GM21367 (cell line): ENCODE data around the gene SLC39A6.
A peak's percentile ranks its signal among the peaks of the same experiment; 100 is the strongest.
"Not testable (repeated sequence)": the region's sequence is repeated elsewhere in the genome, so short reads cannot be mapped to it uniquely, and the experiment has no call there.

Source experiments
- ATAC-seq: cut with Tn5 transposase; IDR thresholded peaks from one replicate; pipeline ENCODE4 v1.9.1; 2021; ENCODE audit not compliant: unreplicated experiment

SLC39A6 gene, protein sequence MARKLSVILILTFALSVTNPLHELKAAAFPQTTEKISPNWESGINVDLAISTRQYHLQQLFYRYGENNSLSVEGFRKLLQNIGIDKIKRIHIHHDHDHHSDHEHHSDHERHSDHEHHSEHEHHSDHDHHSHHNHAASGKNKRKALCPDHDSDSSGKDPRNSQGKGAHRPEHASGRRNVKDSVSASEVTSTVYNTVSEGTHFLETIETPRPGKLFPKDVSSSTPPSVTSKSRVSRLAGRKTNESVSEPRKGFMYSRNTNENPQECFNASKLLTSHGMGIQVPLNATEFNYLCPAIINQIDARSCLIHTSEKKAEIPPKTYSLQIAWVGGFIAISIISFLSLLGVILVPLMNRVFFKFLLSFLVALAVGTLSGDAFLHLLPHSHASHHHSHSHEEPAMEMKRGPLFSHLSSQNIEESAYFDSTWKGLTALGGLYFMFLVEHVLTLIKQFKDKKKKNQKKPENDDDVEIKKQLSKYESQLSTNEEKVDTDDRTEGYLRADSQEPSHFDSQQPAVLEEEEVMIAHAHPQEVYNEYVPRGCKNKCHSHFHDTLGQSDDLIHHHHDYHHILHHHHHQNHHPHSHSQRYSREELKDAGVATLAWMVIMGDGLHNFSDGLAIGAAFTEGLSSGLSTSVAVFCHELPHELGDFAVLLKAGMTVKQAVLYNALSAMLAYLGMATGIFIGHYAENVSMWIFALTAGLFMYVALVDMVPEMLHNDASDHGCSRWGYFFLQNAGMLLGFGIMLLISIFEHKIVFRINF

DNA sequence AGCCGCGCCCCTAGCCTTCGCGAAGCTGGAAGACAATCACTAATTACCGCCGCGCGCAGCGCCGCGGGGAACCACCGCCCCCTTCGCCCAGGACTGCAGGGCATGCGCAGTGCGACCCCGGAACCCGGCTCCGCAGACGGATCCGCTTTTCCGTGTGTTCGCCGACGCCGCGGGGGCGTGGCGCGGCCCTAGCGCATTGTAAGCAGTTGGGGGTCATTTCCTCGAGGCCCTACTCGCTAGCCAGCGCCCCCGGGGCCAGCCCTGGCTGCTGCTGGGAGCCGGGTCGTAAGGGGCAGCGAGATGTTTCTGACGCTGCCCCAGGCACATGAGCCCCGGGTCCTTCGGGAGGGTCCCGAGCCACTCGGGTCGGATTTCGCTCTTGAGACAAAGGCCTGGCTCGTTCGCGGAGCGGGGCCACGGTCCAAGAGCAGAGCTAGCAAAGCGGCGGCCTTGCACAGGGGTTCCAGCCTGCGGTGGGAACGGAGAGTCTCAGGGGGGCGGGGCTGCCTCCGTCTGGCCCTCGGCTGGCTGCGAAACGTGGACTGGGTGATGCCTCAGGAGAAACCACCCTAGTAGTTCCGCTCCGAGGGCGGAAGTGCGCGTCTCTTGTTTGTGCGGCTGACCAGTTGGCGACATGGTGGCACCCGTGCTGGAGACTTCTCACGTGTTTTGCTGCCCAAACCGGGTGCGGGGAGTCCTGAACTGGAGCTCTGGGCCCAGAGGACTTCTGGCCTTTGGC lies at the start of gene SLC39A6, which contains the start of gene ELP2:
TSS of gene SLC39A6 (minus strand) at position 41 of the 739 bp plus-strand sequence. CDS start 2,333 bp downstream, outside the sequence.
TSS of gene ELP2 (plus strand) at position 600 of the 739 bp plus-strand sequence. CDS start at position 635, 35 bp downstream.
- ATAC-seq: peak; percentile 86

GRCh38 chr18:36177913-36178312 lies 48.8 kb upstream of the SLC39A6 start:
- ATAC-seq: no peak

DNA sequence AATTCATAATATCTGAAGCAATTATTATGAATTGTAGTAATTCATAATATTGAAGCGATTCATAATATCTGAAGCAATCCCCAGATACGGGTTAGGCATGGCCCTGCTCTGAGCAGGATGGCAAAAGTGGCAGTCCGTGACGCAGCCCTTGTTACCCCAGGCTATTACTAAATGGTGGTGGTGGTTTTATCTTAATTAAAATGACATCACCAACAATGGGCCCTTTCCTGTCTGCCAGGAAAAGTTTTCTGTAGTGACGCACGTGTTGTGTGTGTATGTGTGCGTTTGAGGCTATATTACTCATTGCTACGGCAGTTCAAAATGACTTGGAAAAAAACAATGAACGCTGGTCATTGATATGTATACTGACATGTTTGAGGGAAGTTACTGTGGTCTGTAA lies 47.6 kb upstream of the SLC39A6 start:
- no peak for ATAC-seq

- no peak for ATAC-seq
Measured at GRCh38 chr18:36176177-36176584, 47.0 kb upstream of the SLC39A6 start.

DNA sequence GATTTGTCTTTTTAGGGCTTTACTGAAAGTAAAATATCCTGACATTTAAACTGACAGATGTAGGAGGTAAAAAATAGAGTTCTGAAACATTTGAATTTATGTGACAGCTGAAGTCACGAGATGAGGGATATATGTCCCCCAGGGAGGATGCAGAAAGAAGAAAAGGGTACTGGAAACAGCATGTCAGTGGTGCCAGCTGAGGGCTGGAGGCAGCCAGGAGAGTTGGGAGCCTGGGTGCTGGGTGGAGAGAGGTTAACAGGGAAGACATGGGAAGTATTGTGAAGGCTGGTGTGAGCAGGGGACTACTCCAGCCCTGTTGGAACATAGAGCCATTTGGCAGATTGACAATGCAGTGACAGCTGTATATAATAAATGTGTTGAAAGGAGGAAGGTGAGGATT lies 46.3 kb upstream of the SLC39A6 start:
- no peak for ATAC-seq

GRCh38 chr18:36169938-36170337 lies 40.8 kb upstream of the SLC39A6 start:
- ATAC-seq: no peak

DNA sequence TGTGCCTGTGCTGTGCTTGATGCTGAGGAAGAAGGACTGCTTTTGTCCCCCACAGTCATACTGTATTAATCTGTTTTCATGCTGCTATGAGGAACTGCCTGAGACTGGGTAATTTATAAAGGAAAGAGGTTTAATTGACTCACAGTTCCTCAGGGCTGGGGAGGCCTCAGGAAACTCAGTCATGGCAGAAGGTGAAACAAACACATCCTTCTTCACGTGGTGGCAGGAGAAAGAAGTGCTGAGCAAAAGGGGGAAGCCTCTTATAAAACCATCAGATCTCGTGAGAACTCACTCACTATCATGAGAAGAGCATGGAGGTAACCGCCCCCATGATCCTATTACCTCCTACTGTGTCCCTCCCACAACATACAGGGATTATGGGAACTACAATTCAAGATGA lies 39.2 kb upstream of the SLC39A6 start:
- ATAC-seq: not testable (repeated sequence)

DNA sequence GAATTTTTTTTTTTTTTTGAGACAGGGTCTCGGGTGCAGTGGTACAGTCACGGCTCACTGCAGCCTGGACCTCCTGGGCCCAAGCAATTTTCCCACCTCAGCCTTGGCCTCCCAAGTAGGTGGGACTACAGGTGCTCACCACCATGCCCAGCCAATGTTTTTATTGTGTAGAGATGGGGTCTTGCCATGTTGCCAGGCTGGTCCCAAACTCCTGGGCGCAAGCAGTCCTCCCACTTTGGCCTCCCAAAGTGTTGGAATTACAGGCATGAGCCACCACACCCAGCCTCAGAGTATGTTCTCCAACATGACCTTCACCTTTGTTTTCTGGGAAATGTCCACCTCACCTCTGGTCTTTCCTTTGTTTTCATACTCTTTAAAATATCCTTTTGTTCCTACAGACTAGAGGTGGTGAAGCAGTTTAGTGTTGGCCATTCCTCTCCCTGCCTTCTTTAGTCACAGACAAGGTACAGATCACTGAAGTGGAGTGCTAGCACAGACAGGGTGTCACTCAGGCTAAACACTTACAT lies 38.6 kb upstream of the SLC39A6 start:
- ATAC-seq: no peak

GRCh38 chr18:36162981-36163380 lies 33.8 kb upstream of the SLC39A6 start:
- no peak for ATAC-seq

DNA sequence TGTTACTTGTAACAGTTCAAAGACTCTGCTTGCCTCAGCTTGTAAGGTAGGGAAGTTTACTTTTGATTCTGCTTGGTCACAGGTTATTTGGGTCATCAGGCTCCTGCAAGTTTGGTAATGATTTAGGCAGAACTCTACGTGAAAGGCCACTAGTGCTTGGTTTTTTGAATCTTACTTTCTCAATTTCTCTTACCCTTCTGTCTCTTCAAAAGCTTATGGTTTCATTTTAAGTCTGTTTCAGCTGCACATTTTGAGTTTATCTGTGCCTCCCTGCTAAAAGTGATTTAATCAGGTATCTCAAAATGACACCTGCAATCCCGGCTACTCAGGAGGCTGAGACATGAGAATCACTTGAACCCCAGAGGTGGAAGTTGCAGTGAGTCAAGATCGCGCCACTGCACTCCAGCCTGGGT lies 31.8 kb upstream of the SLC39A6 start:
- ATAC-seq: no peak

GRCh38 chr18:36158266-36158867 lies 29.2 kb upstream of the SLC39A6 start:
- ATAC-seq: no peak

GRCh38 chr18:36157441-36157840 lies 28.3 kb upstream of the SLC39A6 start:
- ATAC-seq: no peak

- ATAC-seq: no peak
Measured at GRCh38 chr18:36155851-36156757, 27.0 kb upstream of the SLC39A6 start.

DNA sequence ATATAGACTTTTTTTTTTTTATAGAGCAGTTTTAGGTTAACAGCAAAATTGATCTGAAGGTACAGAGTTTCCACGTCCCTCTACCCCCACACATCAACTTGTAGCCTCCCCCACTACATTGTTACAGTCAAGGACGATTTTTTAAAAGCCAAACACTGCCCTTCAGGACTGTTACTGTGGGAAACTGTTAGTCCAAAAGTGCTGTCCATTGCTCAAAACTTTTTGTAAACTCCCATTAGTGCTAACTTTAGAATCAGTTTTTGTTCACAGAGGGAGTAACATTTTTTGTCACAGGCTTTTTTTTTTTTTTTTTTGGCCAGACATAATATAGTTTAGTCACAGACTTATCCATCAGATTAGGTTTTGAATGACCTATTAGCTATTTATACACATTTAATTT lies 24.6 kb upstream of the SLC39A6 start:
- ATAC-seq: no peak

- no peak for ATAC-seq
Measured at GRCh38 chr18:36153203-36153602, 24.1 kb upstream of the SLC39A6 start.

GRCh38 chr18:36152781-36153180 lies 23.6 kb upstream of the SLC39A6 start:
- ATAC-seq: no peak

- ATAC-seq: peak; percentile 98
Measured at GRCh38 chr18:36149514-36150289, 20.6 kb upstream of the SLC39A6 start.

DNA sequence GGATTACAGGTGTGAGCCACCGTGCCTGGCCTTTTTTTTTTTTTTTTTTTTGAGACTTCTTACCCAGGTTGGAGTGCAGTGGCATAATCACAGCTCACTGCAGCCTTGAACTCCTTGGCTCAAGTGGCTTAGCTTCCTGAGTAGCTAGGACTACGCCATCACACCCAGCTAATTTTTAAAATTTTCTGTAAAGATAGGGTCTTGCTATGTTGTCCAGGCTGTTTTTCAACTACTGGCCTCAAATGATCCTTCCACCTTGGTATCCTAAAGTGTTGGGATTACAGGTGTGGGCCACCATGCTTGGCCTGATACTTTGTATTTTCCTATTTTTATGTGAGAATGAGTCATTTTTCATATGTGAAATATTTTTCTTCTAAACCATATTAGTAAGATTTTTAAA lies 14.3 kb upstream of the SLC39A6 start:
- ATAC-seq: no peak

GRCh38 chr18:36142751-36143150 lies 13.6 kb upstream of the SLC39A6 start:
- no peak for ATAC-seq
